IMR-90 (cell line): ENCODE data around the gene C13orf42. TPM values are rescaled to one million over a fixed set of nuclear protein-coding genes. Genes with fewer than 3 reads are reported as not detected.

Experiments
- ATAC-seq: fragments of 200-7000 bp; cut with Tn5 transposase; 2 replicates; pipeline ENCODE4 v1.9.1; 2020; ENCODE audit warnings: low read depth, mild to moderate bottlenecking, moderate library complexity
- BruUV-seq: library from RNA; stranded (reverse); fragments of 400-500 nt; replicated peaks from 2 replicates; lab custom pipeline; 2021; lab: Mats Ljungman, UMichigan
- CTCF ChIA-PET: fragments of 300-600 bp; formaldehyde crosslinking; extraction: SDS; loops from one replicate; lab custom pipeline; 2021; ENCODE audit warnings: antibody characterized with exemption; lab: Yijun Ruan, JAX
- POLR2A ChIA-PET: fragments of 300-600 bp; sonication (Branson Sonifier 250); formaldehyde crosslinking; loops from one replicate; lab custom pipeline; 2022; ENCODE audit warnings: antibody characterized with exemption; ENCODE audit not compliant: unreplicated experiment; lab: Charles Lee
- DNase-seq: peaks from one replicate; pipeline ENCODE4 v3.0.0; 2013
- H2AFZ ChIP-seq: replicated peaks from 2 replicates; pipeline ENCODE3; 2013; ENCODE audit warnings: low read length, mild to moderate bottlenecking; ENCODE audit not compliant: poor library complexity
- H2AK5ac ChIP-seq: 2 replicates; pipeline ENCODE4 v1.6.1; 2013; ENCODE audit warnings: low read depth, low read length, inconsistent platforms
- H2AK9ac ChIP-seq: replicated peaks from 2 replicates; pipeline ENCODE3; 2013; ENCODE audit warnings: mild to moderate bottlenecking, low read depth, low read length, moderate library complexity; ENCODE audit not compliant: poor library complexity
- H2BK120ac ChIP-seq: 2 replicates; pipeline ENCODE4 v1.6.1; 2013; ENCODE audit warnings: low read depth, low read length, inconsistent platforms
- H2BK15ac ChIP-seq: 3 replicates; pipeline ENCODE4 v1.6.1; 2013; ENCODE audit warnings: low read depth, low read length, inconsistent platforms
- H2BK20ac ChIP-seq: 2 replicates; pipeline ENCODE4 v1.6.1; 2013; ENCODE audit warnings: low read depth, mild to moderate bottlenecking, inconsistent platforms, low read length, moderate library complexity
- H2BK5ac ChIP-seq: 2 replicates; pipeline ENCODE4 v1.6.1; 2013; ENCODE audit warnings: mild to moderate bottlenecking, low read depth, low read length, inconsistent platforms; ENCODE audit not compliant: poor library complexity, severe bottlenecking
- H3K14ac ChIP-seq: replicated peaks from 2 replicates; pipeline ENCODE4 v1.6.1; 2013; ENCODE audit warnings: low read depth, low read length, inconsistent platforms
- H3K18ac ChIP-seq: 2 replicates; pipeline ENCODE4 v1.6.1; 2013; ENCODE audit warnings: low read depth, low read length, control low read depth
- H3K23ac ChIP-seq: 2 replicates; pipeline ENCODE4 v1.6.1; 2013; ENCODE audit warnings: low read depth, low read length, inconsistent platforms
- H3K27ac ChIP-seq: 2 replicates; pipeline ENCODE4 v1.5.1; 2013; ENCODE audit warnings: mild to moderate bottlenecking, control low read depth, low read length; ENCODE audit not compliant: insufficient read depth
- H3K27me3 ChIP-seq: 2 replicates; pipeline ENCODE4 v1.6.1; 2013; ENCODE audit warnings: low read length; ENCODE audit not compliant: control insufficient read depth, insufficient read depth
- H3K36me3 ChIP-seq: 2 replicates; pipeline ENCODE4 v1.6.1; 2013; ENCODE audit warnings: low read length, mixed read lengths; ENCODE audit not compliant: control insufficient read depth, insufficient read depth
- H3K4ac ChIP-seq: 2 replicates; pipeline ENCODE4 v1.6.1; 2013; ENCODE audit warnings: low read depth, low read length, inconsistent platforms
- H3K4me1 ChIP-seq: 2 replicates; pipeline ENCODE4 v1.6.1; 2013; ENCODE audit warnings: low read length, mixed read lengths; ENCODE audit not compliant: control insufficient read depth, insufficient read depth
- H3K4me2 ChIP-seq: 2 replicates; pipeline ENCODE4 v1.6.1; 2013; ENCODE audit warnings: low read depth, mild to moderate bottlenecking, control low read depth, low read length, moderate library complexity
- H3K4me3 ChIP-seq: 2 replicates; pipeline ENCODE4 v1.5.1; 2013; ENCODE audit warnings: low read depth, mild to moderate bottlenecking, control low read depth, low read length, moderate library complexity; ENCODE audit not compliant: insufficient read depth
- H3K56ac ChIP-seq: 2 replicates; pipeline ENCODE4 v1.6.1; 2013; ENCODE audit warnings: low read length, inconsistent platforms; ENCODE audit not compliant: insufficient read depth; ENCODE audit errors: extremely low read depth
- H3K79me1 ChIP-seq, 2 experiments: 2 replicates each; pipeline ENCODE4 v1.6.1; 2013; ENCODE audit warnings: low read length in 2 of 2, inconsistent platforms in 1 of 2, low read depth in 1 of 2
- H3K9ac ChIP-seq: 2 replicates; pipeline ENCODE4 v1.6.1; 2013; ENCODE audit warnings: low read depth, low read length, control low read depth
- H3K9me1 ChIP-seq: 2 replicates; pipeline ENCODE4 v1.6.1; 2013; ENCODE audit warnings: low read length, inconsistent platforms; ENCODE audit not compliant: insufficient read depth
- H3K9me3 ChIP-seq: 2 replicates; pipeline ENCODE4 v1.6.1; 2013; ENCODE audit warnings: low read length; ENCODE audit not compliant: control insufficient read depth, insufficient read depth
- H4K20me1 ChIP-seq: 2 replicates; pipeline ENCODE4 v1.6.1; 2013; ENCODE audit warnings: low read length, inconsistent platforms; ENCODE audit not compliant: insufficient read depth
- H4K5ac ChIP-seq: 2 replicates; pipeline ENCODE4 v1.6.1; 2013; ENCODE audit warnings: mild to moderate bottlenecking, low read depth, low read length, control low read depth
- H4K8ac ChIP-seq, 2 experiments: 2 replicates each; pipeline ENCODE4 v1.6.1; 2013; ENCODE audit warnings: low read depth in 2 of 2, low read length in 2 of 2, control low read depth in 1 of 2, inconsistent platforms in 1 of 2
- H4K91ac ChIP-seq: 2 replicates; pipeline ENCODE4 v1.6.1; 2013; ENCODE audit warnings: low read depth, low read length, inconsistent platforms; ENCODE audit not compliant: insufficient read depth
- BHLHE40 ChIP-seq: fragments of 150-350 bp; IDR thresholded peaks from 2 replicates; pipeline ENCODE4 v1.6.1; 2016; ENCODE audit warnings: mild to moderate bottlenecking, low read depth, low read length
- CEBPB ChIP-seq: IDR thresholded peaks from 2 replicates; pipeline ENCODE4 v1.6.1; 2012; ENCODE audit warnings: low read depth, low read length, improper control_type of control experiment
- CHD1 ChIP-seq: IDR thresholded peaks from 2 replicates; pipeline ENCODE4 v1.6.1; 2012; ENCODE audit warnings: low read depth, low read length, improper control_type of control experiment
- ELK1 ChIP-seq: fragments of 150-350 bp; IDR thresholded peaks from 2 replicates; pipeline ENCODE4 v1.6.1; 2016; ENCODE audit warnings: low read depth, mild to moderate bottlenecking, low read length, moderate library complexity, borderline replicate concordance
- FOS ChIP-seq: fragments of 150-350 bp; IDR thresholded peaks from 2 replicates; pipeline ENCODE4 v1.6.1; 2016; ENCODE audit warnings: low read depth, low read length
- MAFK ChIP-seq: IDR thresholded peaks from 2 replicates; pipeline ENCODE4 v1.6.1; 2012; ENCODE audit warnings: low read depth, low read length, improper control_type of control experiment
- MAZ ChIP-seq: IDR thresholded peaks from 2 replicates; pipeline ENCODE4 v1.6.1; 2012; ENCODE audit warnings: low read depth, mild to moderate bottlenecking, low read length, improper control_type of control experiment, moderate library complexity, borderline replicate concordance
- MXI1 ChIP-seq: IDR thresholded peaks from 2 replicates; pipeline ENCODE4 v1.6.1; 2012; ENCODE audit warnings: low read depth, mild to moderate bottlenecking, low read length, moderate library complexity, borderline replicate concordance
- NFE2L2 ChIP-seq: fragments of 150-350 bp; IDR thresholded peaks from 2 replicates; pipeline ENCODE4 v1.6.1; 2016; ENCODE audit warnings: low read depth, mild to moderate bottlenecking, low read length
- POLR2A ChIP-seq: IDR thresholded peaks from 2 replicates; pipeline ENCODE4 v1.6.1; 2012; ENCODE audit warnings: mild to moderate bottlenecking, low read depth, low read length
- RAD21 ChIP-seq: IDR thresholded peaks from 2 replicates; pipeline ENCODE4 v1.6.1; 2012; ENCODE audit warnings: low read length, improper control_type of control experiment
- RCOR1 ChIP-seq: IDR thresholded peaks from 2 replicates; pipeline ENCODE4 v1.6.1; 2012; ENCODE audit warnings: mild to moderate bottlenecking, low read length, improper control_type of control experiment; ENCODE audit not compliant: insufficient replicate concordance
- RFX5 ChIP-seq: IDR thresholded peaks from 2 replicates; pipeline ENCODE4 v1.8.0; 2012; ENCODE audit warnings: low read depth, mild to moderate bottlenecking, low read length, moderate library complexity
- SMC3 ChIP-seq: fragments of 150-350 bp; IDR thresholded peaks from 2 replicates; pipeline ENCODE4 v1.6.1; 2016; ENCODE audit warnings: low read depth, mild to moderate bottlenecking, antibody characterized with exemption, low read length, moderate library complexity
- WGBS, 2 experiments: methylation state at CpG; one replicate each; pipeline versions ENCODE4 v1.1.5 to v1.1.7; 2013; ENCODE audit warnings: missing lambda C conversion rate in 2 of 2; ENCODE audit not compliant: insufficient read length in 1 of 2; ENCODE audit errors: extremely low coverage in 2 of 2; 5-methylcytosine and 5-hydroxymethylcytosine counted together
- dilution Hi-C: fragments of 300-500 bp; cut with HindIII; formaldehyde crosslinking; loops from one replicate; pipeline ENCODE4 v1.14.3; 2018; ENCODE audit warnings: low sequenced_read_pairs; ENCODE audit not compliant: unreplicated experiment
- in situ Hi-C: fragments of 300-500 bp; cut with MboI; formaldehyde crosslinking; loops from 3 replicates; pipeline ENCODE4 v1.14.3; 2019; ENCODE audit warnings: low sequenced_read_pairs, inconsistent platforms, mixed read lengths
- intact Hi-C: fragments of 100-400 bp; cut with micrococcal nuclease; formaldehyde crosslinking; loops from 2 replicates; pipeline ENCODE4 v1.10.0; 2022
- polyA plus RNA-seq, 3 experiments: library from polyadenylated mRNA; depleted of rRNA; stranded (reverse); fragments of >200 nt; gene quantifications; 2 replicates each; pipeline ENCODE4 v1.2.3, GENCODE V29; 2012; ENCODE audit warnings: low replicate concordance in 1 of 3
- total RNA-seq: library from RNA; depleted of rRNA; stranded (reverse); fragments of >200 nt; gene quantifications from 2 replicates; pipeline ENCODE4 v1.2.3, GENCODE V29; 2012
- TF ChIP-seq, protein P1 (sequence below): conservative IDR thresholded peaks from 2 replicates; pipeline ENCODE4 v1.5.1; 2012; ENCODE audit warnings: mild to moderate bottlenecking, low read depth, low read length, improper control_type of control experiment
- TF ChIP-seq, protein P2 (sequence below): fragments of 150-350 bp; IDR thresholded peaks from 2 replicates; pipeline ENCODE4 v1.6.1; 2017; ENCODE audit warnings: mild to moderate bottlenecking, antibody characterized with exemption, low read length, low read depth

C13orf42 gene
- total and polyA plus RNA-seq, 2 of the 4 experiments (the other 2 are of a cell fraction), result not detected

- Histone ChIP-seq H3K36me3 (no peaks in the 10 kb centered on the region), H3K4ac (no peak overlapping the region), H3K14ac (no peak overlapping the region), H3K9me1 (no peaks in the 10 kb centered on the region), H4K8ac (no peak overlapping the region), H3K9me3 (no peaks in the 10 kb centered on the region), H3K23ac (no peak overlapping the region), H3K56ac (no peak overlapping the region), H2AK5ac (no peak overlapping the region), H2BK120ac (no peak overlapping the region), H3K4me1 (no peaks in the 10 kb centered on the region), H3K79me1 (no peaks in the 10 kb centered on the region), H2BK15ac (no peak overlapping the region), H3K18ac (no peak overlapping the region), H4K91ac (no peak overlapping the region), H4K5ac (no peak overlapping the region), H2AFZ (no peak overlapping the region), H4K20me1 (no peaks in the 10 kb centered on the region), H3K4me3 (no peak overlapping the region), H2BK5ac (no peak overlapping the region), H3K27ac (no peak overlapping the region), H3K4me2 (no peak overlapping the region), H2BK20ac (no peak overlapping the region), H2AK9ac (no peak overlapping the region), H3K27me3 (peaks cover 13% of the 10 kb centered on the region), H3K9ac (no peak overlapping the region)
- intact Hi-C loops, result no loop called here
- WGBS, 2 experiments, result 100% methylated on average over 1 of the region's 3 CpGs; no CpG with 5 or more reads in 1 of the 2 experiments
- in situ Hi-C loops, result no loop called here
- TF ChIP-seq SMC3 (no peak), MXI1 (no peak), POLR2A (no peak), ELK1 (no peak), MAZ (no peak), RFX5 (no peak), MAFK (no peak), RAD21 (no peak), RCOR1 (no peak), NFE2L2 (no peak), CEBPB (no peak), CHD1 (no peak), BHLHE40 (no peak), FOS (no peak)
- TF ChIP-seq, protein P1, sequence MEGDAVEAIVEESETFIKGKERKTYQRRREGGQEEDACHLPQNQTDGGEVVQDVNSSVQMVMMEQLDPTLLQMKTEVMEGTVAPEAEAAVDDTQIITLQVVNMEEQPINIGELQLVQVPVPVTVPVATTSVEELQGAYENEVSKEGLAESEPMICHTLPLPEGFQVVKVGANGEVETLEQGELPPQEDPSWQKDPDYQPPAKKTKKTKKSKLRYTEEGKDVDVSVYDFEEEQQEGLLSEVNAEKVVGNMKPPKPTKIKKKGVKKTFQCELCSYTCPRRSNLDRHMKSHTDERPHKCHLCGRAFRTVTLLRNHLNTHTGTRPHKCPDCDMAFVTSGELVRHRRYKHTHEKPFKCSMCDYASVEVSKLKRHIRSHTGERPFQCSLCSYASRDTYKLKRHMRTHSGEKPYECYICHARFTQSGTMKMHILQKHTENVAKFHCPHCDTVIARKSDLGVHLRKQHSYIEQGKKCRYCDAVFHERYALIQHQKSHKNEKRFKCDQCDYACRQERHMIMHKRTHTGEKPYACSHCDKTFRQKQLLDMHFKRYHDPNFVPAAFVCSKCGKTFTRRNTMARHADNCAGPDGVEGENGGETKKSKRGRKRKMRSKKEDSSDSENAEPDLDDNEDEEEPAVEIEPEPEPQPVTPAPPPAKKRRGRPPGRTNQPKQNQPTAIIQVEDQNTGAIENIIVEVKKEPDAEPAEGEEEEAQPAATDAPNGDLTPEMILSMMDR, result no peak
- TF ChIP-seq, protein P2, sequence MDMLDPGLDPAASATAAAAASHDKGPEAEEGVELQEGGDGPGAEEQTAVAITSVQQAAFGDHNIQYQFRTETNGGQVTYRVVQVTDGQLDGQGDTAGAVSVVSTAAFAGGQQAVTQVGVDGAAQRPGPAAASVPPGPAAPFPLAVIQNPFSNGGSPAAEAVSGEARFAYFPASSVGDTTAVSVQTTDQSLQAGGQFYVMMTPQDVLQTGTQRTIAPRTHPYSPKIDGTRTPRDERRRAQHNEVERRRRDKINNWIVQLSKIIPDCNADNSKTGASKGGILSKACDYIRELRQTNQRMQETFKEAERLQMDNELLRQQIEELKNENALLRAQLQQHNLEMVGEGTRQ, result no peak
- POLR2A ChIA-PET, result no interaction called here
- CTCF ChIA-PET, result no interaction called here
- no peak for DNase-seq
- no peak for ATAC-seq
- dilution Hi-C loops, result no loop called here
- BruUV-seq, result no TSS peak
Measured at GRCh38 chr13:51034906-51035305, 76.2 kb downstream of the C13orf42 start.
